Hematopoietic multipotent progenitor cell treated with erythropoietin and hydrocortisone succinate and interleukin-3 and kit ligand, for 4 days (in vitro differentiated cells): ENCODE data around the gene HSPG2.
"Not testable (repeated sequence)": the region's sequence is repeated elsewhere in the genome, so short reads cannot be mapped to it uniquely, and the experiment has no call there.

Experiments
- DNase-seq: peaks from one replicate; pipeline ENCODE4 v3.0.0-alpha.2; 2015

HSPG2 gene

DNA sequence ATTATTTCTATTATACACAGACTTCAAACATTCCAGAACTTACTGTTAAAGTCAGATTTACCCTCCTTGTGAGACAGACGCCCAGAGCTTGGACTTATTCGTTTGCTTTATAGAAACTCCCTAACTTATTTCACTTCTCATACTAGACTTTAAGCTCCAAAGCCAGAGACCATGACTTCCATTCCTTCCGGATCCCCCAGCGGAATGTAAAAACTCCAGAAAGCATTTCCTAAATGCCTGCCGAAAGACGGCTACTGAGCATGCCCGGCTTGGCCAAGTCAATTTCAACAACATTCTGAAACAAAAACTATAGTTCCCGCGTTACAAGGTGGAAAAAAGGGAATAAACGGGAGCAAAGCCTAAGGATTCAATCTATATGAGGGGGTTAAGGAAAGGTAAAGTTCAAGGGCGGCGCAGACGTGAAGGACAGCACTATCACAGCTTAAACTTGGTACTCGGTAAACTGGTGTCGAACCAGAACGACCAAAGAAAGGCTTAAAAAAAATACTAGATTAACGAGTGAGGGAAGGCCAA, 155.2 kb downstream of the HSPG2 start:
- no peak for DNase-seq

DNA sequence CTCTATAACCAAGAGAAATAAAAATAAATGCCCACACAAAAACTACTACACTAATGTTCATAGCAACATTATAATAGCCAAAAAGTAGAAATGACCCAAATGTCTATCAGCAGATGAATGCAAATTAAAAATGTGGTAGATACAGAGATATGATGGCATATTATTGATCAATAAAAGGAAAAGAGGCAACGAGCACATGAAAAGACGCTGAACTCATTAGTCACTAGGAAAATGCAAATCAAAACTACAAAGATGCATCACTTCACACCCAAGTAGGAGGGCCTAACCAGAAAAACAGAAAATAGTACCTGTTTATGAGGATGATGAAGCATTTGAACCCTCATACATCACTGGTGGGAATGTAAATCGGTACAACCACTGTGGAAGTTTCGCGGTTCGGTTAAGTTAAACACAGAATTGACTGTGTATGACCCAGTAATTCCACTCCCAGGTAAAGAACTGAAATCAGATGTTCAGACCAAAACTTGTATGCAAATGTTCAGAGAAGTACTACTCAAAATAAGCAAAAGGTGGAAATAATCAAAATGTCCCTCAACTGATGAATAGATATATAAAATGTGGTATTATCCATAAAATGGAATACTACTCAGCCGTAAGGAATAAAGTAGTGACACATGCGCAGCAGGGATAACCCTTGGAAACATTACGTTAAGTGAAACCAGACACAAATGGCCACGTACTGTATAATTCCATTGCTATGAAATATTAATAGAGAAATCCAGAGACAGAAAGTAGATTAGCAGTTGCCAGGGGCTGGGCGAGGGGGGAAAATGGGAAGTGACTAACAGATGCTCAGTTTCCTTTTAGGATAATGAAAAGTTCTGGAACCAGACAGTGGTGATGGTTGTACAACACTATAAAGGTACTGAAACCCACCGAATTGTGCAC, 157.2 kb downstream of the HSPG2 start:
- DNase-seq = no peak

DNA sequence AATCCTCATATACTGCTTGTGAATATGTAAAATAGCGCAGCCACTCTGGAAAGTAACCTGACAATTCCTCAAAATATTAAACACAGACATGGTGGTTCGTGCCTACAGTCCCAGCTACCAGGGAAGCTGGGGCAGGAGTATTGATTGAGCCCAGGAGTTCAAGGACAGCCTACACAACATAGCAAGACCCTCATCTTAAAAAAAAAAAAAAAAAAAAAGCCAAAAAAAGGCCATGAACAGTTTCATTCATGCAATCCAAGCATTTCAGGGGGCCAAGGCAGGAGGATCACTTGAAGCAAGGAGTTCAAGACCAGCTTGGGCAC, 158.7 kb downstream of the HSPG2 start:
- DNase-seq = no peak

DNA sequence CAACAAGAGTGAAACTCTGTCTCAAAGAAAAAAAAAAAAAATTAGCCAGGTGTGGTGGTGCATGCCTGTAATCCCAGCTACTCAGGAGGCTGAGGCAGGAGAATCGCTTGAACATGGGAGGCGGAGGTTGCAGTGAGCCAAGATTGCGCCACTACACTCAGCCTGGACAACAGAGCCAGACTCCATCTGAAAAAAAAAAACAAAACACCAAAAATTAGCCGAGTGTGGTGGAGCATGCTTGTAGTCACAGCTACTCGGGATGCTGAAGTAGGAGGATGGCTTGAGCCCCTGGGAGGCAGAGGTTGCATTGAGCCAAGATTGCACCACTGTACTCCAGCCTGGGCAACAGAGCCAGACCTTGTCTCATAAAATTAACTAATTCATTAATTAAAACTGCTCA, 160.2 kb downstream of the HSPG2 start:
- not testable (repeated sequence) for DNase-seq

DNA sequence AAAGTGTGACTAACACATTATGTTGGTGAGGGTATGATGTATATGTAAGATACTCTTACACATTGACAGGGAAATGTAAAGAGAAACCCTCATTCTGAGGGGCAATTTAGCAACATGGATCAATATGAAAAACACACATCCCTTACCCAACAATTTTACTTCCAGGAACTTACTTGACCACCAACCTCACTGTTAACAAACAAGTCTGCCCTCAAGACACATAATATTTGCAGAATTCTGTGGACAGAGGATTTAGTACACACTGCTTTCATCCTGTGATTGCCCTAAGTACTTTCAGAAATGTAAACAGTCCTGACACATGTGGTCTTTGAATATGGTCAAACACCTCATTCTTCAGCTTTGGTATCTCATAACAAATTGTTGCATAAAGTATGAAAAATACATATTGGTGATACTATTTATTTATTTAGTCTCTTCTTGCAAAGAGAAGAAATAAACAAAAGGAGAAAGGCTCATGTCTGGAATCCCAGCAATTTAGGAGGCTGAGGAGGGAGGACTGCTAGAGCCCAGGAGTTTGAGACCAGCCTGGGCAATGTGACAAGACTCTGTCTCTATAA, 161.0 kb downstream of the HSPG2 start:
- DNase-seq = peak; percentile 34

DNA sequence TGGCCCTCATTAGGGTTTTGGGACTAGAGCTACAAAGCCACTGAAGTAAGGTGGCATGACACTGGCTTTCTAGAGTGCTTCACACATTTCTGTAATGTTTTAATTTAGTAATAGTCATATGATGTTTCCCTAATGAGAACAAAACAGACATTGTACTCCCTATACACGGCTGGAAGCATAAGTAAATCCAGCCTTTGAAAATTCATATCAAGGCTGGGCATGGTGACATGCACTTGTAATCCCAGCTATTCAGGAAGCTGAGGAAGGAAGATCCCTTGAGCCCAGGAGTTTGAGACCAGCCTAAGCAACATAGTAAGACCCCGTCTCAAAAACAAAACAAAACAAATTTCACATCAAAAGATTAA, 161.6 kb downstream of the HSPG2 start:
- DNase-seq = no peak

DNA sequence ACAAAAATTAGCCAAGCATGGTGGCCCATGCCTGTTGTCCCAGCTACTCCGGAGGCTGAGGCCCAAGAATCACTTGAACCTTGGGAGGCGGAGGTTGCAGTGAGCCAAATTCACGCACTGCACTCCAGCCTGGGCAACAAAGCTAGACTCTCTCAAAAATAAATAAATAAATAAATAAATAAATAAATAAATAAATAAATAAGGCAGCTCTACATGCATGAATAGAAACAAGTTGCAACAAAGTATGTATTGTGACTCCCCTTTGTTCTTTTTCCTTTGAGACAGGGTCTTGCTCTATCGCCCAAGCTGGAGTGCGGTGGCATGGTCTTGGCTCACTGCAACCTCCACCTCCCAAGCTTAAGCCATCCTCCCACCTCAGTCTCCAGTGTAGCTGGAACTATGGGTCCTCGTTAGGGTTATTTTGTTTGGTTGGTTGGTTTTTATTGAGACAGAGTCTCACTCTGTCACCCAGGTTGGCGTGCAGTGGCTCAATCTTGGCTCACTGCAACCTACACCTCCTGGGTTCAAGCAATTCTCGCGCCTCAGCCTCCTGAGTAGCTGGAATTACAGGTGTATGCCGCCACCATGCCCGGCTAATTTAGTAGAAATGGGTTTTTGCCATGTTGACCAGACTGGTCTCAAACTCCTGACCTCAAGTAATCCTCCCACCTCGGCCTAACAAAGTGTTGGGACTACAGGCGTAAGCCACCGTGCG, 162.1 kb downstream of the HSPG2 start:
- DNase-seq = no peak

DNA sequence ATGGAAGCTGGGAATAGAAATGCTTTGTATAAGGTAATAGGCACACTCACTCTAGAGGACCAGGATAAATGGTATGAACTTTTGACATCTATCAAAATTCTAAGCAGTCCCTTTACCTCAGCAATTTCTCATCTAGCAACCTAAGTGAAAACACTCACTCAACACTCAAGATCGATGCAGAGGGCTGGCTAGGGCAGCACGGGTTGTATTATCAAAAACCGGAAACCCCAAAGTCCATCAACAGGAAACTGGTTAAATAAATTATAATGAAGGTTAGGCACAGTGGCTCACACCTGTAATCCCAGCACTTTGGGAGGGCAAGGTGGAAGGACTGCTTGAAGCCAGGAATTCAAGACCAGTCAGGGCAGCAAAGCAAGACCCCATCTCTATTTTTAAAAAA, 163.5 kb downstream of the HSPG2 start:
- peak; percentile 65 for DNase-seq
